HUES48 (cell line): ENCODE results near the gene BDP1.
"Not testable (repeated sequence)": the region's sequence is repeated elsewhere in the genome, so short reads cannot be mapped to it uniquely, and the experiment has no call there.

Source experiments
- H3K27ac ChIP-seq: one replicate; pipeline ENCODE4 v1.7.0; 2013; ENCODE audit warnings: low read depth, low read length, inconsistent platforms
- H3K27me3 ChIP-seq: 2 replicates; pipeline ENCODE4 v1.6.1; 2013; ENCODE audit warnings: mild to moderate bottlenecking, low read length; ENCODE audit not compliant: control insufficient read depth, insufficient read depth
- H3K36me3 ChIP-seq: 2 replicates; pipeline ENCODE4 v1.6.1; 2013; ENCODE audit warnings: low read length; ENCODE audit not compliant: control insufficient read depth, insufficient read depth
- H3K4me1 ChIP-seq: 2 replicates; pipeline ENCODE4 v1.6.1; 2013; ENCODE audit warnings: mild to moderate bottlenecking, low read length; ENCODE audit not compliant: control insufficient read depth, insufficient read depth
- H3K4me3 ChIP-seq: 2 replicates; pipeline ENCODE4 v1.5.1; 2013; ENCODE audit warnings: mild to moderate bottlenecking, low read depth, low read length
- H3K9ac ChIP-seq: 2 replicates; pipeline ENCODE4 v1.6.1; 2013; ENCODE audit warnings: mild to moderate bottlenecking, low read depth, low read length, moderate library complexity
- H3K9me3 ChIP-seq: 2 replicates; pipeline ENCODE4 v1.6.1; 2013; ENCODE audit warnings: low read length; ENCODE audit not compliant: control insufficient read depth, insufficient read depth

BDP1 gene

DNA sequence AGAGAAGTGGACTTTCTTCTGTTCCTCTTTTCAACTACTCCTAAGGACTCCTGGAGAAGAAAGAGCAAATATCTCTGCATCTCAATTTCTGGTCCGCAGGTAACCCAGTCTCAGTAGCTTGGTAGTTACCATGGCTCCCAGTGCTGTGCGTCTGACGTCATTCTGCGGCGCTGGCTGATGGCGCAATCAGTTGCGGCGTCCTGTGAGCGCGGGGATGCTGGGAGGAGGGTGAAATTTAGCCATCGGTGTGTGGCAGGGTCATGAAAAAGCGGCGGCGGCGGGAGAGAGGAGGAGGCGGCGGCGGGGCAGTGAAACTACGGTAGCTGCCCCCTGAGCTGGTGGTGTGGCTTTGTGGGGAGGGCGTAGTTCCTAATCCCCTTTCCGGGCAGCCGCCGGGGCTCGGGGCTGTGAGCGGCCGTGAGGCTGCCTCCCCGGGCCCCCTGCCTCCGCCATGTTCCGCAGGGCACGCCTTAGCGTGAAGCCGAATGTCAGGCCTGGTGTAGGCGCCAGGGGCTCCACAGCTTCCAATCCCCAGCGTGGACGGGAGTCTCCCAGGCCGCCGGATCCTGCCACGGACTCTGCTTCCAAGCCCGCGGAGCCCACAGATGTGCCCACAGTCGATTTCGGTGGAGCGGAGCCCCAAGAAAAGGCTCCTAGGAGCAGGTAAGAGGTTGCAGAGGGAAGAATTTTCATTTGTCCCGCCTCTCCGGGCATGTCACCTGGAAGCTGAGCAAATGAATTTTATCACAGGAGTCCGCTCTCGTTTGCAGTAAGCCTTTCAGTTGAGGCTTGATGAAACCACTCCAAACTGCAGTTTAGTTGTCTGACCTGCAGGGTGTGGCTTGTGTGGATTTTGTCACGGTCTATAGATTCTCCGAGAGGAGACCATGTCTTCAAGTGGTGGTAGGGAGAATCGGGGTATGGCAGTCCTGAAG, at the start of gene BDP1:
BDP1 (plus strand) TSS at position 225 of the 935 bp plus-strand sequence; CDS start at position 452, 227 bp downstream.
- Histone ChIP-seq H3K4me3 (peak within 1 kb of the TSS; percentile 99), H3K4me1 (no peaks in the 10 kb centered on the region; the same call in 1 of the 2 replicates), H3K27ac (peak within 1 kb of the TSS; percentile 91), H3K9me3 (no peaks in the 10 kb centered on the region), H3K27me3 (no peaks in the 10 kb centered on the region), H3K36me3 (peaks cover 24% of the 10 kb centered on the region), H3K9ac (peak within 1 kb of the TSS; percentile 91)

- not testable (repeated sequence) for H3K9ac ChIP-seq, H3K27me3 ChIP-seq, H3K27ac ChIP-seq, H3K9me3 ChIP-seq, H3K4me1 ChIP-seq, H3K36me3 ChIP-seq, H3K4me3 ChIP-seq
These were observed 45.4 kb upstream of the BDP1 start for GRCh38 chr5:71410088-71410487.

DNA sequence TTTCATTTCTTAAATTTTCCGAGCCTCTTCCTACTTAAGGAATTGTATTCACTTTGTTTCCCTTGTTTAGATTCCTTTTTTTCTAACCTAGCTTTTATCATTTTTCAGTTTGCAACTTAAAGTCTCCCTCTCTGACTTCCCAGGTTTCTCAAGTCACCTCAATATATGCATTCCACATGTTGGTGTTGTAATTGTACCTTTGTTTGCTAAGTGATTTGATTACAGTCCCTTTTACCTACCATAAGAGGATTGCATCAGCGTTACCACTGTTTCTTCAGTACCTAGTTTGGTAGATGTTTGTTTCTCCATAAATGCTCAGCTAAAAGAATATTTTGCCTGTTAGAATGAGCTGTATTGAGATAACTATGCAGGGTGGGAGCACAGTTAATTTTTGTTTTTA, 39.8 kb upstream of the BDP1 start:
- not testable (repeated sequence) for H3K9ac ChIP-seq, H3K4me3 ChIP-seq, H3K27me3 ChIP-seq, H3K27ac ChIP-seq, H3K4me1 ChIP-seq, H3K36me3 ChIP-seq, H3K9me3 ChIP-seq

DNA sequence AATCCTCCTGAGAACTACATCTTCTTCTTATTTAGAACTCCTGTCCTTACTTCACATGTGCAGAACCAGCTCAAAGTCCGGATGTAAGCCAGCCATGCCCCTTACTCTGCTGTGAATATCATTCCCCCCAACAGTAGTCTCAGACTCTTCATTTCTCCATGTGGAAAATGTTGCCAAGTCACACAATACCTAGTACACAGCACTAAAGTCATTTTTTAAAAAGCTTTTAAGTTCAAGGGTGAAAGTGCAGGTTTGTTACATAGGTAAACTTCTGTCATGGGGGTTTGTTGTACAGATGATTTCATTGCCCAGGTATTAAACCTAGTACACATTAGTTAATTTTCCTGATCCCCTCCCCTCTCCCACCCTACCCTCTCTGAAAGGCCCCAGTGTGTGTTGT, 37.4 kb upstream of the BDP1 start:
- H3K4me3 ChIP-seq, H3K9ac ChIP-seq, H3K27me3 ChIP-seq, H3K27ac ChIP-seq, H3K9me3 ChIP-seq, H3K36me3 ChIP-seq: not testable (repeated sequence)
- H3K4me1 ChIP-seq, result peaks cover 13% of the 10 kb centered on the region

DNA sequence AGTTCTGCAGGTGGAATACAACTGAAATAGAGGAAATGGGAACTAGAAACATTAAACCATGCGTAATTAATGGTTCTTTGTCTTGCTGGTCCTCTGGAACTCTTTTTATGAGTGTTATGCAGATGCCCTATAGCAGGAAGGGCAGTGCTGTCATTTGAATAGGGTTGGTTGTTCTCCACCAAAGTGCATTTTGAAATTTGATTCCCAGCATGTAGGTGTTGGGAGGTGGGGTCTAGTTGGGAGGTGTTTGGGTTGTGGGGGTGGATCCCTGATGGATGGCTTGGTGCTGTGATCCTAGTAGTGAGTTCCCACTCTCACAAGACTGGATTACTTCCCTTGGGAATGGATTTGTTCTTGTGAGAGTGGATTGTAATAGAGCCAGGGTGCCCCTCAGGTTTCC, 34.2 kb upstream of the BDP1 start:
- not testable (repeated sequence) for H3K27me3 ChIP-seq
- H3K4me3 ChIP-seq, result peak overlapping the region; percentile 23; the same call in 1 of the 2 replicates

GRCh38 chr5:71423896-71424295, 31.6 kb upstream of the BDP1 start:
- not testable (repeated sequence) for H3K4me3 ChIP-seq, H3K27me3 ChIP-seq, H3K9me3 ChIP-seq, H3K9ac ChIP-seq, H3K36me3 ChIP-seq, H3K27ac ChIP-seq
- peaks cover 13% of the 10 kb centered on the region for H3K4me1 ChIP-seq

More for the DNA sequence above, 34.2 kb upstream of the BDP1 start:
- not testable (repeated sequence) for H3K9ac ChIP-seq, H3K9me3 ChIP-seq, H3K27ac ChIP-seq, H3K36me3 ChIP-seq
- H3K4me1 ChIP-seq, result peaks cover 13% of the 10 kb centered on the region

GRCh38 chr5:71426686-71427474, 28.6 kb upstream of the BDP1 start:
- H3K9ac ChIP-seq, H3K36me3 ChIP-seq, H3K27ac ChIP-seq, H3K27me3 ChIP-seq, H3K9me3 ChIP-seq, H3K4me3 ChIP-seq, H3K4me1 ChIP-seq: not testable (repeated sequence)

- not testable (repeated sequence) for H3K36me3 ChIP-seq, H3K9me3 ChIP-seq, H3K27me3 ChIP-seq, H3K9ac ChIP-seq, H3K27ac ChIP-seq, H3K4me3 ChIP-seq, H3K4me1 ChIP-seq
These were observed 23.0 kb upstream of the BDP1 start for GRCh38 chr5:71432410-71432809.

GRCh38 chr5:71434825-71435224, 20.6 kb upstream of the BDP1 start:
- not testable (repeated sequence) for H3K27me3 ChIP-seq, H3K36me3 ChIP-seq, H3K27ac ChIP-seq, H3K9me3 ChIP-seq, H3K4me1 ChIP-seq, H3K4me3 ChIP-seq, H3K9ac ChIP-seq

DNA sequence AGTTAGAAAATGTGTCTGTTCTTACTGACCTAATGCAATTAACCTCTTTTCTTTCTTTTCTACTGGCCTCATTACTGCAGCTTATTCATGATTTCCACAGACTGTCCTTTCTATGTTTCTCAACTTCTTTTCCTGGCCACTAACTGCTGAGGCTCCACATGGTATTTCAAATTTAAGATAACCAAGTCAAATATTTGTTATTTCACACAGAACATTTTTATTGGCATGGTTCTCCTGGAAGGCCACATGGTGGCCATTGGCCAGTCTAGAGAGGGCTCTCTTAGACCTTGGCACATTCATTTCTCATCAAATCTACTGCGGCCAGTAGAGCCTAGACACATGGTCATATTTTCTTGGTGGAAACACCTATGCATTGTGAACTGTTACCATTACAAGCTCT, 13.9 kb upstream of the BDP1 start:
- not testable (repeated sequence) for H3K4me3 ChIP-seq, H3K4me1 ChIP-seq, H3K9me3 ChIP-seq, H3K9ac ChIP-seq, H3K36me3 ChIP-seq, H3K27ac ChIP-seq
- H3K27me3 ChIP-seq, result peaks cover 18% of the 10 kb centered on the region

GRCh38 chr5:71443891-71444290, 11.6 kb upstream of the BDP1 start:
- H3K36me3 ChIP-seq, H3K4me3 ChIP-seq, H3K9ac ChIP-seq, H3K27ac ChIP-seq, H3K4me1 ChIP-seq, H3K9me3 ChIP-seq: not testable (repeated sequence)
- H3K27me3 ChIP-seq, result peaks cover 22% of the 10 kb centered on the region
